Duodenal mucosa (tissue), 2 donors: ENCODE measurements around the gene ARHGAP8.

Experiments
- H3K27ac ChIP-seq: one replicate; pipeline ENCODE4 v1.7.0; 2013; ENCODE audit warnings: low read depth, low read length
- H3K27me3 ChIP-seq, 2 donors: one replicate each; pipeline ENCODE4 v1.7.0; 2013; ENCODE audit warnings: low read length in 2 of 2, control low read depth in 1 of 2; ENCODE audit not compliant: insufficient read depth in 2 of 2, control insufficient read depth in 1 of 2
- H3K36me3 ChIP-seq, 2 donors: one replicate each; pipeline ENCODE4 v1.7.0; 2013; ENCODE audit warnings: low read length in 2 of 2, control low read depth in 1 of 2; ENCODE audit not compliant: insufficient read depth in 2 of 2, control insufficient read depth in 1 of 2
- H3K4me1 ChIP-seq, 2 donors: one replicate each; pipeline ENCODE4 v1.7.0; 2013; ENCODE audit warnings: low read length in 2 of 2, control low read depth in 1 of 2; ENCODE audit not compliant: insufficient read depth in 2 of 2, control insufficient read depth in 1 of 2
- H3K4me3 ChIP-seq, 2 donors: one replicate each; pipeline ENCODE4 v1.7.0; 2013; ENCODE audit warnings: low read length in 2 of 2, low read depth in 1 of 2
- H3K9ac ChIP-seq, 2 donors: one replicate each; pipeline ENCODE4 v1.7.0; 2013; ENCODE audit warnings: low read length in 2 of 2, low read depth in 1 of 2
- H3K9me3 ChIP-seq, 2 donors: one replicate each; pipeline ENCODE4 v1.7.0; 2013; ENCODE audit warnings: low read length in 2 of 2, control low read depth in 1 of 2; ENCODE audit not compliant: control insufficient read depth in 1 of 2

The ARHGAP8 gene

GRCh38 chr22:44822534-44822933 is 70.2 kb downstream of the ARHGAP8 start:
- Histone ChIP-seq H3K36me3 (peaks cover 0 to 14% of the 10 kb centered on the region in 2 donors), H3K4me3 (no peak overlapping the region), H3K27me3 (no peaks in the 10 kb centered on the region), H3K9ac (no peak overlapping the region), H3K27ac (no peak overlapping the region), H3K9me3 (no peaks in the 10 kb centered on the region), H3K4me1 (no peaks in the 10 kb centered on the region)

- H3K4me1 ChIP-seq = no peaks in the 10 kb centered on the region
- H3K4me3 ChIP-seq = no peak overlapping the region
- H3K9me3 ChIP-seq = no peaks in the 10 kb centered on the region
- no peak overlapping the region for H3K9ac ChIP-seq
- peaks cover 0 to 14% of the 10 kb centered on the region in 2 donors for H3K36me3 ChIP-seq
- no peaks in the 10 kb centered on the region for H3K27me3 ChIP-seq
- H3K27ac ChIP-seq = no peak overlapping the region
Observed at GRCh38 chr22:44823396-44823795, 71.0 kb downstream of the ARHGAP8 start.

- no peak overlapping the region for H3K27ac ChIP-seq
- H3K9me3 ChIP-seq = no peaks in the 10 kb centered on the region
- H3K4me1 ChIP-seq = no peaks in the 10 kb centered on the region
- peaks cover 0 to 10% of the 10 kb centered on the region in 2 donors for H3K36me3 ChIP-seq
- no peaks in the 10 kb centered on the region for H3K27me3 ChIP-seq
- H3K9ac ChIP-seq = no peak overlapping the region
- H3K4me3 ChIP-seq = no peak overlapping the region
Observed at GRCh38 chr22:44823806-44824205, 71.4 kb downstream of the ARHGAP8 start.

GRCh38 chr22:44824271-44824670 is 71.9 kb downstream of the ARHGAP8 start:
- no peaks in the 10 kb centered on the region for H3K4me1 ChIP-seq
- no peaks in the 10 kb centered on the region for H3K9me3 ChIP-seq
- H3K27ac ChIP-seq = no peak overlapping the region
- H3K4me3 ChIP-seq = no peak overlapping the region
- H3K9ac ChIP-seq = no peak overlapping the region
- H3K36me3 ChIP-seq = peaks cover 0 to 10% of the 10 kb centered on the region in 2 donors
- H3K27me3 ChIP-seq = no peaks in the 10 kb centered on the region

GRCh38 chr22:44825310-44826150 is 73.2 kb downstream of the ARHGAP8 start:
- no peaks in the 10 kb centered on the region for H3K9me3 ChIP-seq
- H3K36me3 ChIP-seq = peaks cover 0 to 10% of the 10 kb centered on the region in 2 donors
- no peaks in the 10 kb centered on the region for H3K4me1 ChIP-seq
- H3K27ac ChIP-seq = no peak overlapping the region
- no peak overlapping the region for H3K4me3 ChIP-seq
- H3K9ac ChIP-seq = no peak overlapping the region
- H3K27me3 ChIP-seq = no peaks in the 10 kb centered on the region

- Histone ChIP-seq H3K27me3 (no peaks in the 10 kb centered on the region), H3K4me1 (no peaks in the 10 kb centered on the region), H3K27ac (no peak overlapping the region), H3K4me3 (no peak overlapping the region), H3K36me3 (peaks cover 0 to 9% of the 10 kb centered on the region in 2 donors), H3K9me3 (no peaks in the 10 kb centered on the region), H3K9ac (no peak overlapping the region)
Observed at GRCh38 chr22:44827666-44828190, 75.4 kb downstream of the ARHGAP8 start.

GRCh38 chr22:44828193-44828592 is 75.8 kb downstream of the ARHGAP8 start:
- H3K9ac ChIP-seq = no peak overlapping the region
- H3K27me3 ChIP-seq = no peaks in the 10 kb centered on the region
- no peak overlapping the region for H3K27ac ChIP-seq
- no peak overlapping the region for H3K4me3 ChIP-seq
- peaks cover 0 to 5% of the 10 kb centered on the region in 2 donors for H3K36me3 ChIP-seq
- no peaks in the 10 kb centered on the region for H3K9me3 ChIP-seq
- no peaks in the 10 kb centered on the region for H3K4me1 ChIP-seq

GRCh38 chr22:44831885-44832284 is 79.5 kb downstream of the ARHGAP8 start:
- Histone ChIP-seq H3K9ac (no peak overlapping the region), H3K4me3 (no peak overlapping the region), H3K4me1 (no peaks in the 10 kb centered on the region), H3K27me3 (no peaks in the 10 kb centered on the region), H3K9me3 (no peaks in the 10 kb centered on the region), H3K27ac (no peak overlapping the region), H3K36me3 (peaks cover 0 to 6% of the 10 kb centered on the region in 2 donors)

- H3K4me1 ChIP-seq = no peaks in the 10 kb centered on the region
- H3K9me3 ChIP-seq = no peaks in the 10 kb centered on the region
- H3K9ac ChIP-seq = no peak overlapping the region
- peaks cover 4 to 6% of the 10 kb centered on the region in 2 donors for H3K36me3 ChIP-seq
- H3K27ac ChIP-seq = no peak overlapping the region
- no peaks in the 10 kb centered on the region for H3K27me3 ChIP-seq
- H3K4me3 ChIP-seq = no peak overlapping the region
Observed at GRCh38 chr22:44834065-44834464, 81.7 kb downstream of the ARHGAP8 start.

GRCh38 chr22:44837481-44837880 is 85.1 kb downstream of the ARHGAP8 start:
- H3K4me1 ChIP-seq = no peaks in the 10 kb centered on the region
- no peak overlapping the region for H3K9ac ChIP-seq
- no peak overlapping the region for H3K27ac ChIP-seq
- H3K27me3 ChIP-seq = no peaks in the 10 kb centered on the region
- H3K9me3 ChIP-seq = no peaks in the 10 kb centered on the region
- H3K36me3 ChIP-seq = peaks cover 4 to 6% of the 10 kb centered on the region in 2 donors
- H3K4me3 ChIP-seq = no peak overlapping the region
